IMR-90 (cell line): ENCODE results near the gene ARMC9. TPM values are rescaled to one million over a fixed set of nuclear protein-coding genes. Genes with fewer than 3 reads are reported as not detected.
A peak's percentile ranks its signal among the peaks of the same experiment; 100 is the strongest.

Source experiments
- ATAC-seq: fragments of 200-7000 bp; cut with Tn5 transposase; 2 replicates; pipeline ENCODE4 v1.9.1; 2020; ENCODE audit warnings: low read depth, mild to moderate bottlenecking, moderate library complexity
- BruUV-seq: library from RNA; stranded (reverse); fragments of 400-500 nt; replicated peaks from 2 replicates; lab custom pipeline; 2021; lab: Mats Ljungman, UMichigan
- CTCF ChIA-PET: fragments of 300-600 bp; formaldehyde crosslinking; extraction: SDS; loops from one replicate; lab custom pipeline; 2021; ENCODE audit warnings: antibody characterized with exemption; lab: Yijun Ruan, JAX
- POLR2A ChIA-PET: fragments of 300-600 bp; sonication (Branson Sonifier 250); formaldehyde crosslinking; loops from one replicate; lab custom pipeline; 2022; ENCODE audit warnings: antibody characterized with exemption; ENCODE audit not compliant: unreplicated experiment; lab: Charles Lee
- DNase-seq: peaks from one replicate; pipeline ENCODE4 v3.0.0; 2013
- H2AFZ ChIP-seq: replicated peaks from 2 replicates; pipeline ENCODE3; 2013; ENCODE audit warnings: low read length, mild to moderate bottlenecking; ENCODE audit not compliant: poor library complexity
- H2AK5ac ChIP-seq: 2 replicates; pipeline ENCODE4 v1.6.1; 2013; ENCODE audit warnings: low read depth, low read length, inconsistent platforms
- H2AK9ac ChIP-seq: replicated peaks from 2 replicates; pipeline ENCODE3; 2013; ENCODE audit warnings: mild to moderate bottlenecking, low read depth, low read length, moderate library complexity; ENCODE audit not compliant: poor library complexity
- H2BK120ac ChIP-seq: 2 replicates; pipeline ENCODE4 v1.6.1; 2013; ENCODE audit warnings: low read depth, low read length, inconsistent platforms
- H2BK15ac ChIP-seq: 3 replicates; pipeline ENCODE4 v1.6.1; 2013; ENCODE audit warnings: low read depth, low read length, inconsistent platforms
- H2BK20ac ChIP-seq: 2 replicates; pipeline ENCODE4 v1.6.1; 2013; ENCODE audit warnings: low read depth, mild to moderate bottlenecking, inconsistent platforms, low read length, moderate library complexity
- H2BK5ac ChIP-seq: 2 replicates; pipeline ENCODE4 v1.6.1; 2013; ENCODE audit warnings: mild to moderate bottlenecking, low read depth, low read length, inconsistent platforms; ENCODE audit not compliant: poor library complexity, severe bottlenecking
- H3K14ac ChIP-seq: replicated peaks from 2 replicates; pipeline ENCODE4 v1.6.1; 2013; ENCODE audit warnings: low read depth, low read length, inconsistent platforms
- H3K18ac ChIP-seq: 2 replicates; pipeline ENCODE4 v1.6.1; 2013; ENCODE audit warnings: low read depth, low read length, control low read depth
- H3K23ac ChIP-seq: 2 replicates; pipeline ENCODE4 v1.6.1; 2013; ENCODE audit warnings: low read depth, low read length, inconsistent platforms
- H3K27ac ChIP-seq: 2 replicates; pipeline ENCODE4 v1.5.1; 2013; ENCODE audit warnings: mild to moderate bottlenecking, control low read depth, low read length; ENCODE audit not compliant: insufficient read depth
- H3K27me3 ChIP-seq: 2 replicates; pipeline ENCODE4 v1.6.1; 2013; ENCODE audit warnings: low read length; ENCODE audit not compliant: control insufficient read depth, insufficient read depth
- H3K36me3 ChIP-seq: 2 replicates; pipeline ENCODE4 v1.6.1; 2013; ENCODE audit warnings: low read length, mixed read lengths; ENCODE audit not compliant: control insufficient read depth, insufficient read depth
- H3K4ac ChIP-seq: 2 replicates; pipeline ENCODE4 v1.6.1; 2013; ENCODE audit warnings: low read depth, low read length, inconsistent platforms
- H3K4me1 ChIP-seq: 2 replicates; pipeline ENCODE4 v1.6.1; 2013; ENCODE audit warnings: low read length, mixed read lengths; ENCODE audit not compliant: control insufficient read depth, insufficient read depth
- H3K4me2 ChIP-seq: 2 replicates; pipeline ENCODE4 v1.6.1; 2013; ENCODE audit warnings: low read depth, mild to moderate bottlenecking, control low read depth, low read length, moderate library complexity
- H3K4me3 ChIP-seq: 2 replicates; pipeline ENCODE4 v1.5.1; 2013; ENCODE audit warnings: low read depth, mild to moderate bottlenecking, control low read depth, low read length, moderate library complexity; ENCODE audit not compliant: insufficient read depth
- H3K56ac ChIP-seq: 2 replicates; pipeline ENCODE4 v1.6.1; 2013; ENCODE audit warnings: low read length, inconsistent platforms; ENCODE audit not compliant: insufficient read depth; ENCODE audit errors: extremely low read depth
- H3K79me1 ChIP-seq, 2 experiments: 2 replicates each; pipeline ENCODE4 v1.6.1; 2013; ENCODE audit warnings: low read length in 2 of 2, inconsistent platforms in 1 of 2, low read depth in 1 of 2
- H3K9ac ChIP-seq: 2 replicates; pipeline ENCODE4 v1.6.1; 2013; ENCODE audit warnings: low read depth, low read length, control low read depth
- H3K9me1 ChIP-seq: 2 replicates; pipeline ENCODE4 v1.6.1; 2013; ENCODE audit warnings: low read length, inconsistent platforms; ENCODE audit not compliant: insufficient read depth
- H3K9me3 ChIP-seq: 2 replicates; pipeline ENCODE4 v1.6.1; 2013; ENCODE audit warnings: low read length; ENCODE audit not compliant: control insufficient read depth, insufficient read depth
- H4K20me1 ChIP-seq: 2 replicates; pipeline ENCODE4 v1.6.1; 2013; ENCODE audit warnings: low read length, inconsistent platforms; ENCODE audit not compliant: insufficient read depth
- H4K5ac ChIP-seq: 2 replicates; pipeline ENCODE4 v1.6.1; 2013; ENCODE audit warnings: mild to moderate bottlenecking, low read depth, low read length, control low read depth
- H4K8ac ChIP-seq, 2 experiments: 2 replicates each; pipeline ENCODE4 v1.6.1; 2013; ENCODE audit warnings: low read depth in 2 of 2, low read length in 2 of 2, control low read depth in 1 of 2, inconsistent platforms in 1 of 2
- H4K91ac ChIP-seq: 2 replicates; pipeline ENCODE4 v1.6.1; 2013; ENCODE audit warnings: low read depth, low read length, inconsistent platforms; ENCODE audit not compliant: insufficient read depth
- CHD1 ChIP-seq: IDR thresholded peaks from 2 replicates; pipeline ENCODE4 v1.6.1; 2012; ENCODE audit warnings: low read depth, low read length, improper control_type of control experiment
- CTCF ChIP-seq: conservative IDR thresholded peaks from 2 replicates; pipeline ENCODE4 v1.5.1; 2012; ENCODE audit warnings: mild to moderate bottlenecking, low read depth, low read length, improper control_type of control experiment
- ELK1 ChIP-seq: fragments of 150-350 bp; IDR thresholded peaks from 2 replicates; pipeline ENCODE4 v1.6.1; 2016; ENCODE audit warnings: low read depth, mild to moderate bottlenecking, low read length, moderate library complexity, borderline replicate concordance
- FOS ChIP-seq: fragments of 150-350 bp; IDR thresholded peaks from 2 replicates; pipeline ENCODE4 v1.6.1; 2016; ENCODE audit warnings: low read depth, low read length
- MAFK ChIP-seq: IDR thresholded peaks from 2 replicates; pipeline ENCODE4 v1.6.1; 2012; ENCODE audit warnings: low read depth, low read length, improper control_type of control experiment
- MAZ ChIP-seq: IDR thresholded peaks from 2 replicates; pipeline ENCODE4 v1.6.1; 2012; ENCODE audit warnings: low read depth, mild to moderate bottlenecking, low read length, improper control_type of control experiment, moderate library complexity, borderline replicate concordance
- MXI1 ChIP-seq: IDR thresholded peaks from 2 replicates; pipeline ENCODE4 v1.6.1; 2012; ENCODE audit warnings: low read depth, mild to moderate bottlenecking, low read length, moderate library complexity, borderline replicate concordance
- NFE2L2 ChIP-seq: fragments of 150-350 bp; IDR thresholded peaks from 2 replicates; pipeline ENCODE4 v1.6.1; 2016; ENCODE audit warnings: low read depth, mild to moderate bottlenecking, low read length
- POLR2A ChIP-seq: IDR thresholded peaks from 2 replicates; pipeline ENCODE4 v1.6.1; 2012; ENCODE audit warnings: mild to moderate bottlenecking, low read depth, low read length
- RCOR1 ChIP-seq: IDR thresholded peaks from 2 replicates; pipeline ENCODE4 v1.6.1; 2012; ENCODE audit warnings: mild to moderate bottlenecking, low read length, improper control_type of control experiment; ENCODE audit not compliant: insufficient replicate concordance
- RFX5 ChIP-seq: IDR thresholded peaks from 2 replicates; pipeline ENCODE4 v1.8.0; 2012; ENCODE audit warnings: low read depth, mild to moderate bottlenecking, low read length, moderate library complexity
- SMC3 ChIP-seq: fragments of 150-350 bp; IDR thresholded peaks from 2 replicates; pipeline ENCODE4 v1.6.1; 2016; ENCODE audit warnings: low read depth, mild to moderate bottlenecking, antibody characterized with exemption, low read length, moderate library complexity
- USF2 ChIP-seq: fragments of 150-350 bp; IDR thresholded peaks from 2 replicates; pipeline ENCODE4 v1.6.1; 2017; ENCODE audit warnings: mild to moderate bottlenecking, antibody characterized with exemption, low read length, low read depth
- WGBS, 2 experiments: methylation state at CpG; one replicate each; pipeline versions ENCODE4 v1.1.5 to v1.1.7; 2013; ENCODE audit warnings: missing lambda C conversion rate in 2 of 2; ENCODE audit not compliant: insufficient read length in 1 of 2; ENCODE audit errors: extremely low coverage in 2 of 2; 5-methylcytosine and 5-hydroxymethylcytosine counted together
- dilution Hi-C: fragments of 300-500 bp; cut with HindIII; formaldehyde crosslinking; loops from one replicate; pipeline ENCODE4 v1.14.3; 2018; ENCODE audit warnings: low sequenced_read_pairs; ENCODE audit not compliant: unreplicated experiment
- in situ Hi-C: fragments of 300-500 bp; cut with MboI; formaldehyde crosslinking; loops from 3 replicates; pipeline ENCODE4 v1.14.3; 2019; ENCODE audit warnings: low sequenced_read_pairs, inconsistent platforms, mixed read lengths
- intact Hi-C: fragments of 100-400 bp; cut with micrococcal nuclease; formaldehyde crosslinking; loops from 2 replicates; pipeline ENCODE4 v1.10.0; 2022
- polyA plus RNA-seq, 3 experiments: library from polyadenylated mRNA; depleted of rRNA; stranded (reverse); fragments of >200 nt; gene quantifications; 2 replicates each; pipeline ENCODE4 v1.2.3, GENCODE V29; 2012; ENCODE audit warnings: low replicate concordance in 1 of 3
- total RNA-seq: library from RNA; depleted of rRNA; stranded (reverse); fragments of >200 nt; gene quantifications from 2 replicates; pipeline ENCODE4 v1.2.3, GENCODE V29; 2012

The ARMC9 gene
- total and polyA plus RNA-seq, 2 of the 4 experiments (the other 2 are of a cell fraction), result 36.0 to 46.6 TPM

GRCh38 chr2:231373184-231373583 is 174.8 kb downstream of the ARMC9 start:
- no peak overlapping the region for H2AK5ac ChIP-seq
- no peak overlapping the region for H3K27ac ChIP-seq
- no peak overlapping the region for H2BK5ac ChIP-seq
- no peaks in the 10 kb centered on the region for H3K4me1 ChIP-seq
- no peak overlapping the region for H2BK120ac ChIP-seq
- H2BK15ac ChIP-seq, result no peak overlapping the region
- no peak overlapping the region for H4K8ac ChIP-seq
- BruUV-seq, result no TSS peak
- no peak overlapping the region for H3K4me2 ChIP-seq
- H3K56ac ChIP-seq, result no peak overlapping the region
- ChIA-PET POLR2A (no interaction called here), CTCF (no interaction called here)
- H2BK20ac ChIP-seq, result no peak overlapping the region
- TF ChIP-seq CTCF (no peak), SMC3 (no peak), USF2 (no peak), RCOR1 (no peak), MAFK (no peak), NFE2L2 (no peak), POLR2A (no peak), FOS (no peak), CHD1 (no peak), RFX5 (no peak), MAZ (no peak), MXI1 (no peak), ELK1 (no peak)
- no peaks in the 10 kb centered on the region for H3K9me3 ChIP-seq
- no peak overlapping the region for H3K9ac ChIP-seq
- no CpG with 5 or more reads among the region's 8 CpGs for WGBS, 2 experiments
- H3K23ac ChIP-seq, result no peak overlapping the region
- H2AK9ac ChIP-seq, result peak overlapping the region; percentile 77
- no peak overlapping the region for H3K14ac ChIP-seq
- H3K36me3 ChIP-seq, result no peaks in the 10 kb centered on the region; the same call in 1 of the 2 replicates
- no peaks in the 10 kb centered on the region for H3K9me1 ChIP-seq
- no peak overlapping the region for H4K91ac ChIP-seq
- H3K79me1 ChIP-seq, result no peaks in the 10 kb centered on the region
- no peak for ATAC-seq
- H3K4me3 ChIP-seq, result no peak overlapping the region
- no peak overlapping the region for H2AFZ ChIP-seq
- H3K27me3 ChIP-seq, result peaks cover 2% of the 10 kb centered on the region; the same call in 1 of the 2 replicates
- H4K5ac ChIP-seq, result no peak overlapping the region
- no peaks in the 10 kb centered on the region for H4K20me1 ChIP-seq
- no peak overlapping the region for H3K4ac ChIP-seq
- in situ Hi-C loops (no loop called here), intact Hi-C loops (no loop called here), dilution Hi-C loops (no loop called here)
- no peak for DNase-seq
- H3K18ac ChIP-seq, result no peak overlapping the region
